LNCaP clone FGC (cell line): ENCODE measurements around the gene DIAPH2.
"Not testable (repeated sequence)": the region's sequence is repeated elsewhere in the genome, so short reads cannot be mapped to it uniquely, and the experiment has no call there.

Experiments
- DNase-seq: peaks from one replicate; pipeline ENCODE4 v3.0.0-alpha.2; 2011; ENCODE audit warnings: low read depth
- H3K4me3 ChIP-seq: 2 replicates; pipeline ENCODE4 v1.5.1; 2011; ENCODE audit warnings: mild to moderate bottlenecking, low read depth, low read length, control low read depth
- TF ChIP-seq, protein P1 (sequence below): IDR thresholded peaks from 2 replicates; pipeline ENCODE4 v1.5.1; 2012; ENCODE audit warnings: mild to moderate bottlenecking; ENCODE audit not compliant: control insufficient read depth, insufficient read depth; ENCODE audit errors: extremely low read depth

The DIAPH2 gene

DNA sequence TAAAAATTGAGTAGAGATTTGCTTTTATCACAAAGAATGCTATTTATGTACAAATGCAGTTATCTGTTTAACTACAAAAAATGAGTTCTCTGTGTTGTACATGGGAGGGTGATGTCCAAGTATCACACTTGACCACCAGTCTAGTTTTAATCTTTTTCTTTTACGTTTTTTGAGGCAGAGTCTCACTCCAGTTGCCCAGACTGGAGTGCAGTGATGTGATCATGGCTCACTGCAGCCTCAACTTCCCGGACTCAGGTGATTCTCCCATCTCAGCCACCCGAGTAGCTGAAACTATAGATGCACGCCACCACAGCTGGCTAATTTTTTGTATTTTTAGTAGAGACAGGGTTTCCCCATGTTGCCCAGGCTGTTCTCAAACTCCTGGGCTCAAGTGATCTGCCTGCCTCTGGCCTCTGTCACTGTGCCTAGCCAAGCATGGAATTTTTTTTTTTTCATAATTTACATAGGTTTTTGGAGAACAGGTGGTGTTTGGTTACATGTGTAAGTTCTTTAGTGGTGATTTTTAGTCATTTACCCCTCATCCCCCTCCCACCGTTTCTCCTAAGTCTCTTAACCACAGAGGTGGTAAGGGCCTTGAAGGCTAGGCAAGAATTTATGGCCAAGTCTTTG, 151.1 kb downstream of the DIAPH2 start:
- TF ChIP-seq, protein P1, sequence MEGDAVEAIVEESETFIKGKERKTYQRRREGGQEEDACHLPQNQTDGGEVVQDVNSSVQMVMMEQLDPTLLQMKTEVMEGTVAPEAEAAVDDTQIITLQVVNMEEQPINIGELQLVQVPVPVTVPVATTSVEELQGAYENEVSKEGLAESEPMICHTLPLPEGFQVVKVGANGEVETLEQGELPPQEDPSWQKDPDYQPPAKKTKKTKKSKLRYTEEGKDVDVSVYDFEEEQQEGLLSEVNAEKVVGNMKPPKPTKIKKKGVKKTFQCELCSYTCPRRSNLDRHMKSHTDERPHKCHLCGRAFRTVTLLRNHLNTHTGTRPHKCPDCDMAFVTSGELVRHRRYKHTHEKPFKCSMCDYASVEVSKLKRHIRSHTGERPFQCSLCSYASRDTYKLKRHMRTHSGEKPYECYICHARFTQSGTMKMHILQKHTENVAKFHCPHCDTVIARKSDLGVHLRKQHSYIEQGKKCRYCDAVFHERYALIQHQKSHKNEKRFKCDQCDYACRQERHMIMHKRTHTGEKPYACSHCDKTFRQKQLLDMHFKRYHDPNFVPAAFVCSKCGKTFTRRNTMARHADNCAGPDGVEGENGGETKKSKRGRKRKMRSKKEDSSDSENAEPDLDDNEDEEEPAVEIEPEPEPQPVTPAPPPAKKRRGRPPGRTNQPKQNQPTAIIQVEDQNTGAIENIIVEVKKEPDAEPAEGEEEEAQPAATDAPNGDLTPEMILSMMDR, result no peak
- DNase-seq, result no peak
- no peak overlapping the region for H3K4me3 ChIP-seq

- TF ChIP-seq, protein P1, result no peak
- no peak overlapping the region for H3K4me3 ChIP-seq
- DNase-seq, result no peak
Observed at GRCh38 chrX:96837808-96838207, 153.2 kb downstream of the DIAPH2 start.

DNA sequence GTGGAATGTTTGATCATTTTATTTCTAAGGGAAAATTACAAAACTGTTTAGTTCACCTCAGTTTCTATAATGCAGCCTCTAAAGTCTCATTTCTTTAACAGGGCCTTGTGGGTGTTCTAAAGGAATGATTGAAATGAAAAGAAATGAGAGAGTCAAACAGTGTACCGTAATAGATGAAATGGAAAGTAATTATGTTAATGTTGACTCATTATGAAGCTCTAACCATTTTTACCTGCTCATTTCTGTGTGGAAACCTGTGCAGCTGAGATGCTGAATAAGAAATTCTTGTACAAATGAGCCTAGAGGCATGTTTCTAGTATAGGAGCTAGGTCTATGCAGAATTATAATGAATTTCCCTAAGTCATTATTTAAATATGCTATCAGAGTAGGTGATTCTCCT, 153.9 kb downstream of the DIAPH2 start:
- no peak for DNase-seq
- H3K4me3 ChIP-seq, result no peak overlapping the region
- TF ChIP-seq, protein P1, result no peak

- no peak overlapping the region for H3K4me3 ChIP-seq
- TF ChIP-seq, protein P1, result no peak
- DNase-seq, result no peak
Observed at GRCh38 chrX:96841325-96841724, 156.7 kb downstream of the DIAPH2 start.

DNA sequence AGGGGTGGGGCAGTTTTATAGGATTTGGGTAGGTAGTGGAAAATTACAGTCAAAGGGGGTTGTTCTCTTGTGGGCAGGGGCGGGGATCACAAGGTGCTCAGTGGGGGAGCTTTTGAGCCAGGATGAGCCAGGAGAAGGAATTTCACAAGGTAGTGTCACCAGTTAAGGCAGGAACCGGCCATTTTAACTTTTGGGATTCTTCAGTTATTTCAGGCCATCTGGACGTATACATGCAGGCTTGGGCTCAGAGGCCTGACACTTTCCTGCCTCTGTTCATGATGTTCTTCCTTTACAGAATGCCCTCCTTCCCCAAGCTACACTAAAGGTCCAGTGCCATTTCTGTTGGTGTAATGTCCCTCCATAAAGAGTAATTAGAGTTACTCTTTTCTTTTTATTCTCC, 157.2 kb downstream of the DIAPH2 start:
- DNase-seq, H3K4me3 ChIP-seq: not testable (repeated sequence)

- no peak overlapping the region for H3K4me3 ChIP-seq
- TF ChIP-seq, protein P1, result no peak
- DNase-seq, result no peak
Observed at GRCh38 chrX:96843566-96843965, 158.9 kb downstream of the DIAPH2 start.

- DNase-seq, result no peak
- no peak overlapping the region for H3K4me3 ChIP-seq
- TF ChIP-seq, protein P1, result no peak
Observed at GRCh38 chrX:96846841-96847240, 162.2 kb downstream of the DIAPH2 start.

GRCh38 chrX:96859422-96859821, 174.8 kb downstream of the DIAPH2 start:
- H3K4me3 ChIP-seq, DNase-seq: not testable (repeated sequence)
